GM12878 (cell line): ENCODE data around the gene SGTB. TPM values are rescaled to one million over a fixed set of nuclear protein-coding genes. Genes with fewer than 3 reads are reported as not detected.

Source experiments
- ATAC-seq: fragments of 200-7000 bp; cut with Tn5 transposase; 3 replicates; pipeline ENCODE4 v1.9.1; 2020; ENCODE audit warnings: mild to moderate bottlenecking, moderate library complexity
- BruUV-seq: library from RNA; stranded (reverse); fragments of 400-500 nt; replicated peaks from 2 replicates; lab custom pipeline; 2021; lab: Mats Ljungman, UMichigan
- CTCF ChIA-PET: fragments of 300-600 bp; sonication (Branson Sonifier 250); formaldehyde crosslinking; extraction: SDS; loops from one replicate; lab custom pipeline; 2021; ENCODE audit warnings: inconsistent platforms; lab: Yijun Ruan, JAX
- POLR2A ChIA-PET: fragments of 350-600 bp; formaldehyde crosslinking; extraction: SDS; loops from one replicate; lab custom pipeline; 2021; ENCODE audit warnings: inconsistent platforms; lab: Charles Lee
- RAD21 ChIA-PET: fragments of 300-600 bp; sonication (Branson Sonifier 250); formaldehyde crosslinking; loops from one replicate; lab custom pipeline; 2023; ENCODE audit warnings: antibody characterized with exemption; ENCODE audit not compliant: unreplicated experiment; lab: Charles Lee
- SMC1A ChIA-PET: fragments of 300-600 bp; sonication (Branson Sonifier 250); formaldehyde crosslinking; loops from one replicate; lab custom pipeline; 2023; ENCODE audit not compliant: unreplicated experiment, uncharacterized antibody; lab: Charles Lee
- DNase-seq: peaks from one replicate; pipeline ENCODE4 v3.0.0-alpha.2; 2011; ENCODE audit warnings: low read depth, low spot score
- FAIRE-seq: peaks from 3 replicates; lab custom pipeline; 2011; peaks lifted over from hg19 to GRCh38; lab: Jason Lieb, UNC
- H2AFZ ChIP-seq: 2 replicates; pipeline ENCODE4 v1.6.0; 2011; ENCODE audit warnings: low read depth, low read length, control low read depth; ENCODE audit not compliant: control insufficient read depth
- H3K27ac ChIP-seq: 2 replicates; pipeline ENCODE4 v1.5.1; 2011; ENCODE audit warnings: control low read depth; ENCODE audit not compliant: control insufficient read depth, insufficient read depth
- H3K27me3 ChIP-seq, 2 experiments: replicated peaks in 1 of 2; 2 replicates each; pipeline versions ENCODE4 v1.6.0 to v1.6.1; 2011; ENCODE audit warnings: low read length in 1 of 2; ENCODE audit not compliant: control insufficient read depth in 2 of 2, insufficient read depth in 2 of 2
- H3K36me3 ChIP-seq, 2 experiments: 2 replicates each; pipeline ENCODE4 v1.5.1; 2011; ENCODE audit warnings: low read length in 1 of 2; ENCODE audit not compliant: control insufficient read depth in 2 of 2, insufficient read depth in 2 of 2
- H3K4me1 ChIP-seq: 2 replicates; pipeline ENCODE4 v1.6.1; 2011; ENCODE audit warnings: mild to moderate bottlenecking, low read length, moderate library complexity, mixed read lengths; ENCODE audit not compliant: control insufficient read depth, insufficient read depth
- H3K4me2 ChIP-seq: 2 replicates; pipeline ENCODE4 v1.6.0; 2011; ENCODE audit warnings: control low read depth; ENCODE audit not compliant: control insufficient read depth, insufficient read depth
- H3K4me3 ChIP-seq: fragments of 200-600 bp; sonication (generic); 2 replicates; pipeline ENCODE4 v1.5.1; 2016
- H3K79me2 ChIP-seq: 2 replicates; pipeline ENCODE4 v1.6.0; 2011; ENCODE audit warnings: low read length; ENCODE audit not compliant: control insufficient read depth, insufficient read depth
- H3K9ac ChIP-seq: 2 replicates; pipeline ENCODE4 v1.8.0; 2011; ENCODE audit warnings: low read length, control low read depth, mixed read lengths; ENCODE audit not compliant: control insufficient read depth, insufficient read depth
- H3K9me3 ChIP-seq: replicated peaks from 3 replicates; pipeline ENCODE4 v1.5.1; 2011; ENCODE audit warnings: mild to moderate bottlenecking, low read length; ENCODE audit not compliant: control insufficient read depth, insufficient read depth
- H4K20me1 ChIP-seq: 2 replicates; pipeline ENCODE4 v1.6.0; 2011; ENCODE audit not compliant: control insufficient read depth, insufficient read depth
- BCL11A ChIP-seq: IDR thresholded peaks from 2 replicates; pipeline ENCODE4 v1.6.1; 2011; ENCODE audit warnings: low read depth, low read length
- CHD1 ChIP-seq: IDR thresholded peaks from 2 replicates; pipeline ENCODE4 v1.6.1; 2012; ENCODE audit warnings: low read depth, low read length, improper control_type of control experiment
- HDAC6 ChIP-seq: fragments of 200-600 bp; sonication (generic); IDR thresholded peaks from one replicate; pipeline ENCODE4 v1.8.0; 2017; ENCODE audit warnings: antibody characterized with exemption; ENCODE audit not compliant: unreplicated experiment
- NFYB ChIP-seq: IDR thresholded peaks from 2 replicates; pipeline ENCODE4 v1.6.1; 2011; ENCODE audit warnings: low read depth, mild to moderate bottlenecking, low read length, improper control_type of control experiment, moderate library complexity; ENCODE audit not compliant: insufficient read depth
- NR2C1 ChIP-seq: fragments of 450-650 bp; IDR thresholded peaks from 2 replicates; pipeline ENCODE4 v1.6.1; 2017; ENCODE audit warnings: antibody characterized with exemption, mild to moderate bottlenecking, moderate library complexity
- NR2C2 ChIP-seq: IDR thresholded peaks from 2 replicates; pipeline ENCODE4 v1.6.1; 2011; ENCODE audit warnings: borderline replicate concordance, low read depth; ENCODE audit not compliant: control insufficient read depth, insufficient read length
- PAX8 ChIP-seq: fragments of 450-650 bp; IDR thresholded peaks from 2 replicates; pipeline ENCODE4 v1.6.1; 2017; ENCODE audit warnings: mild to moderate bottlenecking, moderate library complexity
- PML ChIP-seq: IDR thresholded peaks from 2 replicates; pipeline ENCODE4 v1.6.1; 2012; ENCODE audit warnings: low read length, inconsistent platforms
- POLR2AphosphoS5 ChIP-seq: IDR thresholded peaks from 2 replicates; pipeline ENCODE4 v1.6.1; 2011; ENCODE audit warnings: mild to moderate bottlenecking, low read length, inconsistent platforms
- TARDBP ChIP-seq: IDR thresholded peaks from 2 replicates; pipeline ENCODE4 v1.6.1; 2016; ENCODE audit warnings: borderline replicate concordance
- ZZZ3 ChIP-seq: IDR thresholded peaks from 2 replicates; pipeline ENCODE4 v1.6.1; 2011; ENCODE audit warnings: low read depth; ENCODE audit not compliant: control insufficient read depth, insufficient read length
- WGBS: methylation state at CpG from one replicate; pipeline ENCODE4 v1.1.6; 2016; ENCODE audit warnings: low lambda C conversion rate; ENCODE audit not compliant: insufficient replicate concordance, insufficient coverage; ENCODE audit errors: missing lambda C conversion rate; 5-methylcytosine and 5-hydroxymethylcytosine counted together
- in situ Hi-C: fragments of 300-500 bp; cut with MboI; formaldehyde crosslinking; loops from 9 replicates; pipeline ENCODE4 v1.14.3; 2018; ENCODE audit warnings: mixed read lengths
- intact Hi-C: fragments of 100-400 bp; cut with micrococcal nuclease; formaldehyde crosslinking; loops from one replicate; pipeline ENCODE4 v1.14.2; 2022; ENCODE audit not compliant: unreplicated experiment
- polyA plus RNA-seq, 11 experiments: library from polyadenylated mRNA; depleted of rRNA in 4 of 11; unstranded in 6 of 11; stranded (reverse) in 5 of 11; fragments of >200 nt; fragmentation: Nextera tagmentation in 4 of 11; fragmentation: Illumina TruSeq in 1 of 11; extraction: Ambion mirVana in 4 of 11; extraction: Trizol in 1 of 11; gene quantifications; 1 replicate in 1 of 11; 2 replicates in 10 of 11; pipeline versions ENCODE4 v1.2.1 to v1.2.3, GENCODE V29; 2011 to 2016; ENCODE audit warnings: inconsistent platforms in 2 of 11, missing spikeins in 2 of 11, low read depth in 1 of 11
- total RNA-seq, 4 experiments: library from RNA; depleted of rRNA in 3 of 4; stranded (reverse); fragments of >200 nt in 3 of 4; fragmentation: Illumina TruSeq in 1 of 4; extraction: Trizol in 1 of 4; gene quantifications; 2 replicates each; pipeline versions ENCODE4 v1.2.1 to v1.2.3, GENCODE V29; 2013 to 2021
- TF ChIP-seq, protein P1 (sequence below): fragments of 450-650 bp; IDR thresholded peaks from 2 replicates; pipeline ENCODE4 v1.6.1; 2017; ENCODE audit warnings: mild to moderate bottlenecking, moderate library complexity
- TF ChIP-seq, protein P2 (sequence below): IDR thresholded peaks from 2 replicates; pipeline ENCODE4 v1.6.1; 2012; ENCODE audit warnings: low read depth, low read length, improper control_type of control experiment
- TF ChIP-seq, protein P3 (sequence below): IDR thresholded peaks from 2 replicates; pipeline ENCODE4 v1.6.1; 2012; ENCODE audit warnings: low read depth, low read length, improper control_type of control experiment

Gene SGTB
- total and polyA plus RNA-seq, 10 of the 15 experiments (the other 5 are each of a cell fraction or from before 2014, with no cell fraction given), result 1.0 to 7.8 (median 5.4) TPM

DNA sequence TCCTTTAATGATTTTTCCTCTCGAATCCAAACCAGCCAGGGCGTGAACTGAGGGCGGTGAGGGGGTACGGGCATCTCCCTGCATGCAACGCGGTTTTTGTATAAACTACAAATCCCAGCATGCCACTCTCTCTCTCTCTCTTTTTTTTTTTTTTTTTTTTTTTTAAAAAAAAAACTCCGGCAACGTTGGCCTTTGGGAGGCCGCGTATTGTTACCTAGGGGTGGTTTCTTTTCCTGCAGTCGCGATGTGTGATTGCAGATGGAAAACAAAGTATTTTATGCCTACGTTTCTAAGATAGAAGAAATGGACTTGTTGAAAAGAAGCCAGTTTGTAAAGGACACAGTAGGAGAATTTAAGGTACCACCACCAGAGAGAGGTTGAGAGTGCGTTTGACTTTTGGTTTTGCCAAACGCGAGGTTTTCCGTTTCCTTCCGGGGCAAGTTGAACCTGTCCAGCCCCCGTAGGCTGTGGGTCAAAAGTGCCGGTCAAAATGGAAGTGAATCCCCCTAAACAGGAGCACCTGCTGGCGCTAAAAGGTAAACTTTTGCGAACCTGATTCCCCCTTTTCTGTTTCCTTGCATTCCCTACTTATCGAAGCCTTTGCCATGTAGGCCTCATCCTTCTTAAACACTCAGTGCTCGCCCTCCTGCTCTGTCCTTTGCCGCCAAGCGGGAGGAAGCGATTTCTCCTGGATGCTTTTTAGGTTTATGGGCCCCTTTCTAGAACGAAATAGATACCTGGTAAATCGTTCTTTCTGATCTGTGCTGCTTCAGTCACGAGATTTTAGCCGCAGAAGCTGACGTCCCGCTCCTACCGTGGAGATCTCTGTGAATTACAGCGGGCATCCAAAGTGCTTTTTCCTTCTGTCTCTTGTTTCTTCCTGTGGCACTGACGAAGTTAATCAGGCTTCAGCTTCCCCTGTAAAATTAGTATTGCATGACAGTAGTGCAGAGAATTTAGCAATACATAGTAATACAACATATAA is 97.0 kb downstream of the SGTB start, which contains the start of the genes SHLD3 and TRAPPC13:
TSS of gene SHLD3 (plus strand) at position 457 of the 985 bp plus-strand sequence. CDS start 4,561 bp downstream, outside the sequence.
TSS of gene TRAPPC13 (plus strand) at position 457 of the 985 bp plus-strand sequence. CDS start at position 491, 34 bp downstream.
- TSS peak; percentile 88 for BruUV-seq
- Histone ChIP-seq H3K27ac (peak within 1 kb of the TSS; percentile 83), H3K79me2 (peaks cover 57% of the 10 kb centered on the region), H3K4me3 (peak within 1 kb of the TSS; percentile 88), H3K9me3 (no peaks in the 10 kb centered on the region), H3K4me2 (peak within 1 kb of the TSS; percentile 95), H3K27me3 (no peaks in the 10 kb centered on the region), H4K20me1 (no peaks in the 10 kb centered on the region), H2AFZ (peak within 1 kb of the TSS; percentile 94), H3K36me3 (peaks cover 0 to 3% of the 10 kb centered on the region in 2 experiments; a peak in 1 of 4 replicates), H3K4me1 (no peaks in the 10 kb centered on the region), H3K9ac (peak within 1 kb of the TSS; percentile 91)
- SMC1A ChIA-PET, result interaction anchor here (0.7 to 1.2 kb wide), 3 partner anchors 42 to 1350 kb away, joined by 3 read pairs; no protein-coding TSS in a partner anchor
- in situ Hi-C loops (no loop called here), intact Hi-C loops (loop anchor here (2.0 kb wide), 1 partner anchor 302 kb away; the partner anchor contains the start of gene ERBIN)
- FAIRE-seq (no peak), DNase-seq (peak; percentile 85), ATAC-seq (peak; percentile 84)
- 1% methylated on average over 36 of the region's 36 CpGs for WGBS
- CTCF ChIA-PET, result no interaction called here
- POLR2A ChIA-PET, result interaction anchor here (1.0 kb wide), 1 partner anchor 17 kb away, joined by 3 read pairs; no protein-coding TSS in a partner anchor
- RAD21 ChIA-PET, result interaction anchor here (0.8 to 1.4 kb wide), 3 partner anchors 62 to 528 kb away, joined by 3 to 9 read pairs (median 5); partner anchors contain the start of gene CENPK
- TF ChIP-seq, protein P1, sequence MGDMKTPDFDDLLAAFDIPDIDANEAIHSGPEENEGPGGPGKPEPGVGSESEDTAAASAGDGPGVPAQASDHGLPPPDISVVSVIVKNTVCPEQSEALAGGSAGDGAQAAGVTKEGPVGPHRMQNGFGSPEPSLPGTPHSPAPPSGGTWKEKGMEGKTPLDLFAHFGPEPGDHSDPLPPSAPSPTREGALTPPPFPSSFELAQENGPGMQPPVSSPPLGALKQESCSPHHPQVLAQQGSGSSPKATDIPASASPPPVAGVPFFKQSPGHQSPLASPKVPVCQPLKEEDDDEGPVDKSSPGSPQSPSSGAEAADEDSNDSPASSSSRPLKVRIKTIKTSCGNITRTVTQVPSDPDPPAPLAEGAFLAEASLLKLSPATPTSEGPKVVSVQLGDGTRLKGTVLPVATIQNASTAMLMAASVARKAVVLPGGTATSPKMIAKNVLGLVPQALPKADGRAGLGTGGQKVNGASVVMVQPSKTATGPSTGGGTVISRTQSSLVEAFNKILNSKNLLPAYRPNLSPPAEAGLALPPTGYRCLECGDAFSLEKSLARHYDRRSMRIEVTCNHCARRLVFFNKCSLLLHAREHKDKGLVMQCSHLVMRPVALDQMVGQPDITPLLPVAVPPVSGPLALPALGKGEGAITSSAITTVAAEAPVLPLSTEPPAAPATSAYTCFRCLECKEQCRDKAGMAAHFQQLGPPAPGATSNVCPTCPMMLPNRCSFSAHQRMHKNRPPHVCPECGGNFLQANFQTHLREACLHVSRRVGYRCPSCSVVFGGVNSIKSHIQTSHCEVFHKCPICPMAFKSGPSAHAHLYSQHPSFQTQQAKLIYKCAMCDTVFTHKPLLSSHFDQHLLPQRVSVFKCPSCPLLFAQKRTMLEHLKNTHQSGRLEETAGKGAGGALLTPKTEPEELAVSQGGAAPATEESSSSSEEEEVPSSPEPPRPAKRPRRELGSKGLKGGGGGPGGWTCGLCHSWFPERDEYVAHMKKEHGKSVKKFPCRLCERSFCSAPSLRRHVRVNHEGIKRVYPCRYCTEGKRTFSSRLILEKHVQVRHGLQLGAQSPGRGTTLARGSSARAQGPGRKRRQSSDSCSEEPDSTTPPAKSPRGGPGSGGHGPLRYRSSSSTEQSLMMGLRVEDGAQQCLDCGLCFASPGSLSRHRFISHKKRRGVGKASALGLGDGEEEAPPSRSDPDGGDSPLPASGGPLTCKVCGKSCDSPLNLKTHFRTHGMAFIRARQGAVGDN, result peak; percentile 86
- TF ChIP-seq HDAC6, result no peak
- TF ChIP-seq NR2C2, result peak; percentile 89
- no peak for TF ChIP-seq ZZZ3
- peak; percentile 83; the same call in 1 of the 2 replicates for TF ChIP-seq POLR2AphosphoS5
- 0 out of 2 replicates have a peak, but pooled peaks have one; percentile 20 for TF ChIP-seq PAX8
- TF ChIP-seq TARDBP, result peak; percentile 81; the same call in 1 of the 2 replicates
- TF ChIP-seq CHD1, result no peak
- TF ChIP-seq, protein P2, sequence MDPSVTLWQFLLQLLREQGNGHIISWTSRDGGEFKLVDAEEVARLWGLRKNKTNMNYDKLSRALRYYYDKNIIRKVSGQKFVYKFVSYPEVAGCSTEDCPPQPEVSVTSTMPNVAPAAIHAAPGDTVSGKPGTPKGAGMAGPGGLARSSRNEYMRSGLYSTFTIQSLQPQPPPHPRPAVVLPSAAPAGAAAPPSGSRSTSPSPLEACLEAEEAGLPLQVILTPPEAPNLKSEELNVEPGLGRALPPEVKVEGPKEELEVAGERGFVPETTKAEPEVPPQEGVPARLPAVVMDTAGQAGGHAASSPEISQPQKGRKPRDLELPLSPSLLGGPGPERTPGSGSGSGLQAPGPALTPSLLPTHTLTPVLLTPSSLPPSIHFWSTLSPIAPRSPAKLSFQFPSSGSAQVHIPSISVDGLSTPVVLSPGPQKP, result no peak
- peak; percentile 99 for TF ChIP-seq NR2C1
- TF ChIP-seq PML, result peak; percentile 97
- no peak for TF ChIP-seq NFYB
- TF ChIP-seq, protein P3, sequence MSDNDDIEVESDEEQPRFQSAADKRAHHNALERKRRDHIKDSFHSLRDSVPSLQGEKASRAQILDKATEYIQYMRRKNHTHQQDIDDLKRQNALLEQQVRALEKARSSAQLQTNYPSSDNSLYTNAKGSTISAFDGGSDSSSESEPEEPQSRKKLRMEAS, result no peak; the same call in 1 of the 2 replicates
- no peak for TF ChIP-seq BCL11A
